HUES6 (cell line): Measurements from ENCODE around the gene LORICRIN.

Experiments
- H3K27ac ChIP-seq: 2 replicates; pipeline ENCODE4 v1.7.0; 2013; ENCODE audit warnings: low read depth, mild to moderate bottlenecking, low read length, inconsistent platforms
- H3K27me3 ChIP-seq: 2 replicates; pipeline ENCODE4 v1.6.1; 2013; ENCODE audit warnings: low read length; ENCODE audit not compliant: control insufficient read depth, insufficient read depth
- H3K36me3 ChIP-seq: 2 replicates; pipeline ENCODE4 v1.6.1; 2013; ENCODE audit warnings: low read length; ENCODE audit not compliant: control insufficient read depth, insufficient read depth
- H3K4me1 ChIP-seq: 2 replicates; pipeline ENCODE4 v1.6.1; 2013; ENCODE audit warnings: low read length; ENCODE audit not compliant: control insufficient read depth, insufficient read depth
- H3K4me3 ChIP-seq: 2 replicates; pipeline ENCODE4 v1.5.1; 2013; ENCODE audit warnings: low read depth, low read length
- H3K9ac ChIP-seq: one replicate; pipeline ENCODE4 v1.6.1; 2013; ENCODE audit warnings: mild to moderate bottlenecking, low read length
- H3K9me3 ChIP-seq: 2 replicates; pipeline ENCODE4 v1.6.1; 2013; ENCODE audit warnings: low read depth, low read length; ENCODE audit not compliant: control insufficient read depth, insufficient read depth

The LORICRIN gene

GRCh38 chr1:153271711-153272110 is 12.2 kb downstream of the LORICRIN start:
- Histone ChIP-seq H3K36me3 (no peaks in the 10 kb centered on the region), H3K9me3 (no peaks in the 10 kb centered on the region), H3K27ac (no peak overlapping the region), H3K27me3 (peaks cover 7% of the 10 kb centered on the region), H3K4me3 (no peak overlapping the region), H3K4me1 (no peaks in the 10 kb centered on the region), H3K9ac (no peak overlapping the region)

GRCh38 chr1:153272186-153272585 is 12.7 kb downstream of the LORICRIN start:
- Histone ChIP-seq H3K4me3 (no peak overlapping the region), H3K27ac (no peak overlapping the region), H3K9ac (no peak overlapping the region)

GRCh38 chr1:153277852-153278251 is 18.4 kb downstream of the LORICRIN start:
- Histone ChIP-seq H3K4me1 (no peaks in the 10 kb centered on the region), H3K27ac (no peak overlapping the region), H3K36me3 (no peaks in the 10 kb centered on the region), H3K27me3 (peaks cover 9% of the 10 kb centered on the region), H3K9ac (no peak overlapping the region), H3K4me3 (no peak overlapping the region), H3K9me3 (no peaks in the 10 kb centered on the region)

More at GRCh38 chr1:153272186-153272585, 12.7 kb downstream of the LORICRIN start:
- Histone ChIP-seq H3K9me3 (no peaks in the 10 kb centered on the region), H3K27me3 (peaks cover 6% of the 10 kb centered on the region; the same call in 1 of the 2 replicates), H3K36me3 (no peaks in the 10 kb centered on the region), H3K4me1 (no peaks in the 10 kb centered on the region)

- H3K4me3 ChIP-seq = no peak overlapping the region
- no peak overlapping the region for H3K9ac ChIP-seq
- no peaks in the 10 kb centered on the region for H3K36me3 ChIP-seq
- no peaks in the 10 kb centered on the region for H3K27me3 ChIP-seq
- H3K9me3 ChIP-seq = no peaks in the 10 kb centered on the region
- H3K4me1 ChIP-seq = peaks cover 15% of the 10 kb centered on the region; the same call in 1 of the 2 replicates
- H3K27ac ChIP-seq = no peak overlapping the region
Observed at GRCh38 chr1:153288634-153289275, 29.3 kb downstream of the LORICRIN start.

- peaks cover 15% of the 10 kb centered on the region; the same call in 1 of the 2 replicates for H3K4me1 ChIP-seq
- H3K9me3 ChIP-seq = no peaks in the 10 kb centered on the region
- no peak overlapping the region for H3K9ac ChIP-seq
- H3K27me3 ChIP-seq = no peaks in the 10 kb centered on the region
- H3K27ac ChIP-seq = no peak overlapping the region
- no peaks in the 10 kb centered on the region for H3K36me3 ChIP-seq
- H3K4me3 ChIP-seq = no peak overlapping the region
Observed at GRCh38 chr1:153291514-153291913, 32.0 kb downstream of the LORICRIN start.

- Histone ChIP-seq H3K27me3 (no peaks in the 10 kb centered on the region), H3K4me3 (no peak overlapping the region), H3K27ac (no peak overlapping the region), H3K9ac (no peak overlapping the region), H3K9me3 (no peaks in the 10 kb centered on the region), H3K36me3 (no peaks in the 10 kb centered on the region), H3K4me1 (peaks cover 15% of the 10 kb centered on the region; the same call in 1 of the 2 replicates)
Observed at GRCh38 chr1:153292185-153292584, 32.7 kb downstream of the LORICRIN start.

- H3K4me3 ChIP-seq = no peak overlapping the region; the same call in 1 of the 2 replicates
- H3K36me3 ChIP-seq = no peaks in the 10 kb centered on the region
- peaks cover 15% of the 10 kb centered on the region; the same call in 1 of the 2 replicates for H3K4me1 ChIP-seq
- H3K9me3 ChIP-seq = no peaks in the 10 kb centered on the region
- no peaks in the 10 kb centered on the region for H3K27me3 ChIP-seq
- H3K27ac ChIP-seq = no peak overlapping the region
- H3K9ac ChIP-seq = no peak overlapping the region
Observed at GRCh38 chr1:153292740-153293479, 33.4 kb downstream of the LORICRIN start.

- Histone ChIP-seq H3K9me3 (no peaks in the 10 kb centered on the region), H3K4me1 (peaks cover 12% of the 10 kb centered on the region; the same call in 1 of the 2 replicates), H3K36me3 (no peaks in the 10 kb centered on the region), H3K9ac (no peak overlapping the region), H3K27ac (no peak overlapping the region), H3K27me3 (no peaks in the 10 kb centered on the region), H3K4me3 (no peak overlapping the region)
Observed at GRCh38 chr1:153293480-153293775, 33.9 kb downstream of the LORICRIN start.

- Histone ChIP-seq H3K36me3 (no peaks in the 10 kb centered on the region), H3K9ac (no peak overlapping the region), H3K27ac (no peak overlapping the region), H3K9me3 (no peaks in the 10 kb centered on the region), H3K4me1 (peaks cover 12% of the 10 kb centered on the region; the same call in 1 of the 2 replicates), H3K27me3 (no peaks in the 10 kb centered on the region), H3K4me3 (no peak overlapping the region)
Observed at GRCh38 chr1:153293851-153294250, 34.4 kb downstream of the LORICRIN start.

GRCh38 chr1:153302308-153302707 is 42.8 kb downstream of the LORICRIN start:
- Histone ChIP-seq H3K4me3 (no peak overlapping the region), H3K27me3 (peaks cover 15% of the 10 kb centered on the region; the same call in 1 of the 2 replicates), H3K36me3 (no peaks in the 10 kb centered on the region), H3K4me1 (no peaks in the 10 kb centered on the region; the same call in 1 of the 2 replicates), H3K27ac (no peak overlapping the region), H3K9ac (no peak overlapping the region), H3K9me3 (no peaks in the 10 kb centered on the region)

- Histone ChIP-seq H3K9me3 (no peaks in the 10 kb centered on the region), H3K9ac (no peak overlapping the region), H3K4me1 (no peaks in the 10 kb centered on the region; the same call in 1 of the 2 replicates), H3K27ac (no peak overlapping the region), H3K36me3 (no peaks in the 10 kb centered on the region), H3K4me3 (no peak overlapping the region), H3K27me3 (peaks cover 15% of the 10 kb centered on the region; the same call in 1 of the 2 replicates)
Observed at GRCh38 chr1:153305682-153306081, 46.2 kb downstream of the LORICRIN start.
